ENCODE measurements around the gene ZNF575. TPM values are rescaled to one million over a fixed set of nuclear protein-coding genes. Genes with fewer than 3 reads are reported as not detected.

ZNF575 gene
- total RNA-seq, 4 donors from 2014 or later, result 0.53 to 1.7 (median 1.3) TPM

DNA sequence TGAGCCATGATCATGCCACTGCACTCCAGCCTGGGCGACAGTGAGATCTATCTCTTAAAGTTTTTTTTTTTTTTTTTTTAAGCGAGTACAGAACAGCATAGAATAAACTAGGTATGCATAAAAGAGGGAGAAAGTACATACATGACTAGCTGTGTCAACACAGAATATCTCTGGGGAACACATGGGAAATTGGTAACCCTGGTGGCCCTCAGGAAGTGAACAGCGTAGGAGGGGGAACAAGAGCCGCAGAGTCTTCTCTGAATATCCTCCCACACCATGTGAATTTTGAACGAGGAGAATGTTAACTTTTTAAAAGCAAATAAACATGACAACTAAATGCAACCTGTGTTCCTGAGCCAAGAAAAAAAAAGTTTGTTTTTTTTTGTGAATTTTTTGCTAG, 43.7 kb upstream of the ZNF575 start:
- Histone ChIP-seq H3K27ac (peak overlapping the region in 1 of 4 donors; percentile 17), H3K27me3 (no peaks in the 10 kb centered on the region), H3K4me3 (no peak overlapping the region), H3K9me3 (no peaks in the 10 kb centered on the region), H3K4me1 (peaks cover 0 to 5% (median 0%) of the 10 kb centered on the region in 4 donors), H3K36me3 (peaks cover 0 to 6% (median 0%) of the 10 kb centered on the region in 3 donors)
- no peak for DNase-seq
- TF ChIP-seq POLR2A (IDR thresholded peaks at IDR 0.05), result no peak
- TF ChIP-seq, protein P1, sequence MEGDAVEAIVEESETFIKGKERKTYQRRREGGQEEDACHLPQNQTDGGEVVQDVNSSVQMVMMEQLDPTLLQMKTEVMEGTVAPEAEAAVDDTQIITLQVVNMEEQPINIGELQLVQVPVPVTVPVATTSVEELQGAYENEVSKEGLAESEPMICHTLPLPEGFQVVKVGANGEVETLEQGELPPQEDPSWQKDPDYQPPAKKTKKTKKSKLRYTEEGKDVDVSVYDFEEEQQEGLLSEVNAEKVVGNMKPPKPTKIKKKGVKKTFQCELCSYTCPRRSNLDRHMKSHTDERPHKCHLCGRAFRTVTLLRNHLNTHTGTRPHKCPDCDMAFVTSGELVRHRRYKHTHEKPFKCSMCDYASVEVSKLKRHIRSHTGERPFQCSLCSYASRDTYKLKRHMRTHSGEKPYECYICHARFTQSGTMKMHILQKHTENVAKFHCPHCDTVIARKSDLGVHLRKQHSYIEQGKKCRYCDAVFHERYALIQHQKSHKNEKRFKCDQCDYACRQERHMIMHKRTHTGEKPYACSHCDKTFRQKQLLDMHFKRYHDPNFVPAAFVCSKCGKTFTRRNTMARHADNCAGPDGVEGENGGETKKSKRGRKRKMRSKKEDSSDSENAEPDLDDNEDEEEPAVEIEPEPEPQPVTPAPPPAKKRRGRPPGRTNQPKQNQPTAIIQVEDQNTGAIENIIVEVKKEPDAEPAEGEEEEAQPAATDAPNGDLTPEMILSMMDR (IDR thresholded peaks at IDR 0.05), result no peak

DNA sequence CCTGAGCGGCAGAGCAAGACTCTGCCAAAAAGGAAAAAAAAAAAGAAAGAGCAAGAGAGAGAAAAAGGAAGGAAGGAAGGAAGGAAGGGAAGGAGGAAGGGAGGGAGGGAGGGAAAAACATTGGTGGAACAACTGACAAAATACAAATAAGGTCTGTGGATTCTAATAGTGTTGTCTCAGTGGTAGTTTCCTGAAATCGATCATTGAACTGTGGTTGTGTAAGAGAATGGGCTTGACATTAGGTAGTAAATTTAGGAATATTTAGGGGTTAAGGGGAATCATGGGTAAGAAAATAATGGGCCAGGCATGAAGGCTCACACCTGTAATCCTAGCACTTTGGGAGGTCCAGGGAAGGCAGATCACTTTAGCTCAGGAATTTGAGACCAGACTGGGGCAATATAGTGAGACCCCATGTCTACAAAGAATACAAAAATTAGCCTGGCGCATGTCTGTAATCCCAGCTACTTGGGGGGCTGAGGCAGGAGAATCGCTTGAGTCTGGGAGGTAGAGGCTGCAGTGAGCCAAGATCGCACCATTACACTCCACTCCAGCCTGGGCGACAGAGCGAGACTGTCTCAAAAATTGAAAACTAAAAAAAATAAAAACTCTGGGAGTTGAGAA, 42.9 kb upstream of the ZNF575 start:
- Histone ChIP-seq H3K36me3 (peaks cover 0 to 12% (median 0%) of the 10 kb centered on the region in 3 donors), H3K9me3 (no peaks in the 10 kb centered on the region), H3K4me1 (peaks cover 0 to 5% (median 0%) of the 10 kb centered on the region in 4 donors), H3K27me3 (no peaks in the 10 kb centered on the region), H3K4me3 (no peak overlapping the region), H3K27ac (peak overlapping the region in 1 of 4 donors; percentile 17)
- no peak for TF ChIP-seq POLR2A (IDR thresholded peaks at IDR 0.05)
- TF ChIP-seq, protein P1 (IDR thresholded peaks at IDR 0.05), result no peak
- no peak for DNase-seq

GRCh38 chr19:43490759-43491158, 42.2 kb upstream of the ZNF575 start:
- Histone ChIP-seq H3K9me3 (no peaks in the 10 kb centered on the region), H3K4me1 (peaks cover 0 to 5% (median 0%) of the 10 kb centered on the region in 4 donors), H3K27ac (no peak overlapping the region), H3K4me3 (no peak overlapping the region), H3K27me3 (no peaks in the 10 kb centered on the region), H3K36me3 (peaks cover 0 to 19% (median 0%) of the 10 kb centered on the region in 3 donors)
- TF ChIP-seq POLR2A (IDR thresholded peaks at IDR 0.05), result no peak
- TF ChIP-seq, protein P1 (IDR thresholded peaks at IDR 0.05), result no peak
- DNase-seq, result no peak

DNA sequence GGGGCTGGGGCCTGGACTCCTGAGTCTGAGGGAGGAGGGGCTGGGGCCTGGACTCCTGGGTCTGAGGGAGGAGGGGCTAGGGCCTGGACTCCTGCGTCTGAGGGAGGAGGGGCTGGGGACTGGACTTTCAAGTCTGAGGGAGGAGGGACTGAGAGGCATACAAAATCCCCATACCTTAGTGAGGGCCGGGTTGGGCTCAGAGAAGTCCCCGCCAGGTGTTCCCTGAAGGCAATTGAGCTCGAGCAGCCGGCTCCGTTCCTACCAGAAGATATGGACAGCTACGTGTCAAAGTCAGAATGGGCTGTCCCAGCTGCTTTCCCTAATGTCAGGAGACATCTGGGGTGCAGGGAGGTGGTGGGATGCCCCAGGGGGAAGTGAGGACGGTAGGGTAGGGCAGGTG, 37.9 kb upstream of the ZNF575 start:
- Histone ChIP-seq H3K27me3 (no peaks in the 10 kb centered on the region), H3K36me3 (peaks cover 0 to 37% (median 0%) of the 10 kb centered on the region in 3 donors), H3K27ac (no peak overlapping the region), H3K4me1 (peaks cover 0 to 12% (median 0%) of the 10 kb centered on the region in 4 donors), H3K4me3 (no peak overlapping the region), H3K9me3 (no peaks in the 10 kb centered on the region)
- no peak for DNase-seq
- no peak for TF ChIP-seq POLR2A (IDR thresholded peaks at IDR 0.05)
- TF ChIP-seq, protein P1 (IDR thresholded peaks at IDR 0.05), result no peak

GRCh38 chr19:43496960-43497359, 36.0 kb upstream of the ZNF575 start:
- H3K27ac ChIP-seq, result no peak overlapping the region
- H3K27me3 ChIP-seq, result no peaks in the 10 kb centered on the region
- no peak for TF ChIP-seq POLR2A (IDR thresholded peaks at IDR 0.05)
- TF ChIP-seq, protein P1 (IDR thresholded peaks at IDR 0.05), result no peak
- H3K9me3 ChIP-seq, result no peaks in the 10 kb centered on the region
- no peak overlapping the region for H3K4me3 ChIP-seq
- no peak for DNase-seq
- peaks cover 0 to 42% (median 0%) of the 10 kb centered on the region in 3 donors for H3K36me3 ChIP-seq
- H3K4me1 ChIP-seq, result peaks cover 0 to 17% (median 0%) of the 10 kb centered on the region in 4 donors
